Stimulated activated CD8-positive, alpha-beta memory T cell treated with anti-CD3 and anti-CD28 coated beads, Interleukin-12 subunit alpha, Interleukin-12 subunit beta, amount 100 ng/mL, for 24 hours (primary cell): ENCODE measurements around the gene KIAA1755.

ENCODE experiments used
- DNase-seq: peaks from one replicate; pipeline ENCODE4 v3.0.0-alpha.2; 2020; ENCODE audit errors: extremely low read depth

The KIAA1755 gene

DNA sequence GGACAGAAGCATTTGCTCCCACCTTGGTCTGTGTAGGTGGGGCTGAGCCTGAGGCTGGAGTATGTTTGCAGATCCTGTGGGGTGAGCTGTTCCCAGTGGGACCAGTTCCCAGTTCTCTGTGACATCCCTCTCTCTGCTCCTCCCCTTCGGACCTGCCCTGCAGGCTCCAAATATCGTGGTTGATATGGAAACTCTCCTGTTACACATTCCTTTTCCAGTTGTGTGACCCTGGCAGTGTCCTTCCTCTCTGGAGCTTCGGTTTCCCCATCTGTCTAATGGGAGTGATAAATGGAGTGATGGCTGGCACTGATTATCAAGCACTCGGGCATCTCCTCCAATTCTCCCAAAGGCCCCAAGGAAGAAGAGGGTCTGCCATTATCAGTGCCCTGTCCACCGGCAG lies 79.8 kb downstream of the KIAA1755 start:
- no peak for DNase-seq

- no peak for DNase-seq
Measured at GRCh38 chr20:38179846-38180245, 80.7 kb downstream of the KIAA1755 start.

- DNase-seq = no peak
Measured at GRCh38 chr20:38178581-38178980, 82.0 kb downstream of the KIAA1755 start.

DNA sequence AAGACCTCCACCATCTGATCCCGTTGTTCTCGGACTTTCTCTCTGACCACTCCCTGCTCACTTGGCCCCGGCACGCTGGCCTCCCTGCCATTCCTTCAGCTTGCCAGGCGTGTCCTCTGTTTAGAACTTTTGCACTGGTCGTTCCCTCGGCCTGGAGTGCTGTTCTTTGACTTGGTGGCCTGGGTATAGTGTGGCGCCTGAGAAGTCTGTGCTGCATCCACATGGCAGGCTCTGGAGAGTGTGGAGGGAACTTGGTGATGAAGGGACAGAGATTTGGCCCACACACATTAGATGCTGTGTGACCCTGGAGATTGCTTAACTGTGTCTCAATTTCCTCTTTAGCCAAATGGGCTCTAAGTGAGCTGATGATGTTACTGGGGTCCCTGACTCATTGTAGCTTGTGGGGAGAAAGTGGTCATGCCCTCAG lies 82.5 kb downstream of the KIAA1755 start:
- DNase-seq = no peak

DNA sequence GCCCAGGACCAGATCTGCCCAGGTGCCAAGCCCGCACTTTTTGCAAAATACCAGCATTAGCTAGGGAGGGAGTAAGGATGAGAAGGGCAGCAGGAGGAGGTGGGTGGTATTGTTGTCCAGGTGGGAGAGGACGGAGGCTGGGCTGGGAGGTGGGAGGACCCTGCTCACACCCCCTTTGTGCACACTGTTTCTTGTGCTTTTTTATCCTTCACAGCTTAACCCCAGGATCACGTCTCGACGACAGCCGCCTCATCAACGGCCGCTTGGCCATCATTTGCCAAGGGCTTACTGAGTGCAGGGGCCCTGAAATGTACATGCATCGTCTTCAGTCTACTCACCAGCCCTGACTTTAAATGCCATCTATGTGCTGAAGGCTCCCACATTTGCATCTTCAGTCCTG lies 83.3 kb downstream of the KIAA1755 start:
- no peak for DNase-seq

DNA sequence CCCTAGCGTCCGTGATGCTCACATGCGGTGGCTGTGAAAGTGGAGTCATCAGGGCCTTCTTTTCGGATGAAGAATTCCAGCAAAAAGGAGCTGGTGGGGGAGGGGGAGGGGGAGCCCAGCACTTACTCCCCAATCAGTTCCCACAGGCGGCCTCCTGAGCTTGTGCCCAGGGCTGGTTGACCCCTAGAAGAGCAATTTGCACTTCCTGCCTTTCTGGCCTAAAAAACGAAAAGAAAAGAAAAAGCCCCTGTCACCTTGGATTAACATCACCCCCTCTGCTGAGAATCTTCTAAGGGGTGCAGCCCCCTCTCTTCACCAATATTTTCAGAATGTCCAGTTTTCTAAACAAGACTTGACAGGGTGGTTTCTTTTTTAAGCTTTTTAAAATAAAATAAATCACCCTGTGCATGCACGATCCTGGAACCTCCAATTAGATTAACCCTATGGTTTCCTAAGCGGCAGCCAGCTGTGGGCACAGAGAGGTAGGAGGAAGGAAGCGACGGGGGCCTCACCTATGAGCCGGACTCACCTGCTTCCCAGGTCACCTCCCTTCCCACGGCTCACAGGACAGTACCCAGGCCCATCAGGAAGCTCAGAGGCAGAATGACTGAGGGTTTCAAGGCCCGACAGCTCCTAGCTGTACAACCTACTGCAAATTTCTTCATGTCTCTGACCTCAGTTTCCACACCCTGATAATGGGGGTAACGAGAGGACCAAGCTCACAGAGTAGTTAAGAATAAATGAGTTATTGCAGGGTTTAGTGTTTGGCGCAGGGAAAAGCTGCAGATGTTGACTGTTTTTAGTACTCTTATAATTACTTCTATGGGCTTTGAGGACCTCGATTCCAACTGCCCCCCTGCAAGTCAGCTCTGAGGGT lies 85.0 kb downstream of the KIAA1755 start:
- no peak for DNase-seq

DNA sequence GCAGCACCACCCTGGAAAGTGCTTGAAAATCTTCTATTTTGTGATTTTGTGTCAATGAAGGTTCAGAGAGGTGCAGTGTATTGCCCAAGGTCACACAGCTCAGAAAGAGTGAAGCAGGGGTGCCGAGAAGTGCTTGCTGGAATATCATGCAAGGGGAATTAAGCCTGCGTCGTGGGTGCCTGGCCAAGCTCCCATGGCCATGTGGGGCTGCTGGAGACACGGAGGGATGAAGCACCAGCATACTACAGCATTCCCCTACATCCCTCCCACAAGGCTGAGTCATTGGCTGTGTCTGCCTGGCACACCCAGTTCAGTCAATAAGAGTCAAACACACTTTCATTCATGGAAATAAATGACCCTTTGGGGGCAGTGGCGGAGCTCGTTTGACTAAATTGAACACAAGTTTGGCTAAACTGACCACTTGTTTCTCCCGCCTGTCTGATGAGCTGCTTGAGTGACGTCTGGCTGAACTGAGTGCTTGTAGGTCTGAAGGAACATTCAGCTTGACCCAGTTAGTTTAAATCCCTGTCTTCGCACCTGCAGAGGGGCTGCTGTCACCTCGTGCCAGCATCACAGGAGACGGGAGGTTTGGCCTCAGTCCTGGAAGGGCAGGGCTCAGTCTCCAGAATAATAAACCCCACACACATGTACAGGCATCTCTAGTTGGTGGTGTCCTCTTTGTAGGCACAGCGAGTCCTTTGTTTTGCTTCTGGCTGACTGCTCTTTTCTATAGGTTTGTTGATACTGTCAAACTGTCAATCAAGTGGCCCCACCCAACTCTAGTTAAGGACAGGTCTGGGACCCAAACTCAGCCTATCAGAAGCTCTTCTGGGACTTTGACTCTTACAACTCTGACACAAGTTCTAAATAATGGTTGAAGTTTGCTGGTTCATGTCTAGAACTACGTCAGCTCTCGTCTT lies 87.0 kb downstream of the KIAA1755 start:
- no peak for DNase-seq

GRCh38 chr20:38172408-38172807 lies 88.1 kb downstream of the KIAA1755 start:
- no peak for DNase-seq

DNA sequence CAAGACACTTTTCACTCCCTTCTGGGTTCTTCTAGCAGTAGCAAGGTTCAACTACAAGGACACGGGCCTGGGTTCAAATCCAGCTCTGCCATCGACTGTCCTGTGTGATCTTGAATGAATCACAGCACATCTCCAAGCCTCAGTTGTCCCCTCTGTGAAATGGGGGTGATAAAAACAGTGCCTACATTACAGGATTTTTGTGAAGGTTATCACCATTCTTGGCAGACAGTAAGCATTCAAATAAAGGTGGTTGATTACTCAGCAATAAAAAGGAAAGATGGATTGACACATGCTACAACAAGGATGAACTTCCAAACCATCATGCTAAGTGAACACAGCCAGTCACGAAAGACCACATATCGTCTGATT lies 88.9 kb downstream of the KIAA1755 start:
- DNase-seq = no peak

- no peak for DNase-seq
Measured at GRCh38 chr20:38170826-38171674, 89.5 kb downstream of the KIAA1755 start.

- DNase-seq = no peak
Measured at GRCh38 chr20:38170219-38170825, 90.2 kb downstream of the KIAA1755 start.

GRCh38 chr20:38169636-38170193 lies 90.8 kb downstream of the KIAA1755 start:
- DNase-seq = no peak

- no peak for DNase-seq
Measured at GRCh38 chr20:38168791-38169589, 91.5 kb downstream of the KIAA1755 start.

GRCh38 chr20:38167851-38168760 lies 92.4 kb downstream of the KIAA1755 start:
- DNase-seq = no peak

GRCh38 chr20:38167328-38167850 lies 93.1 kb downstream of the KIAA1755 start:
- DNase-seq = no peak

- no peak for DNase-seq
Measured at GRCh38 chr20:38166703-38167233, 93.8 kb downstream of the KIAA1755 start.

DNA sequence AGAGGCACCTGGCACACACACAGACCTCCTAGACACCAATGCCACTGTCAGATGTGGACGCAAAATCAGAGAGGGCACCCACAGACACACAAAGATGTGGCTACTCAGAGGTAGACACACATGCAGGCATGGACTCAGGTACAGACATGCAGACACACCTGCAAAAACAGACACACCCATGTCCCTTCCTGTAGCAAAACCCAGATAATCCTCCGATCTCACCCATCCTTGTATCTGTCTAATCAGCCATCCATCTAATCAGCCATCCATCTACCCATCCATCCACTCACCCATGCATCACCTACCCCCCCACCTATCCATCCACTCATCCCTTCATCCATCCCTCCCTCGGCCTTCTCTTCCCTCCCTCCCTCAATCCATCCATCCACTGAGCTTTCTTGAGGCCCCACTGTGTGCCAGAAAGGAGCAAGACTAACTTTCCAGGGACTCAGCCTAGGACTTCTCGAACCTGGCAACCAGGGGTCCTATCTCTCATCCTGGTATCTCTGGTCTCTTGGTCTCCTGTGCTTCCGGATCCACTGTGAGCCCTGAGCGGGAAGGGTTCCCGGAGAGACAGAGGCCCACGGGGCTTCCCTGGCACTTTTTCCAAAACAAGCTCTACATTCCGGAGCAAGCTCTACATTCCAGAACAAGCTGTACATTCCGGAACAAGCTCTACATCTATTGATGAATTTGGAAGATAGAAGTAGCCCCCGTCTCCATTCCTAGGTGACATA lies 94.4 kb downstream of the KIAA1755 start:
- no peak for DNase-seq
